Endothelial cell of umbilical vein (primary cell): ENCODE measurements around the gene DIPK1C.

Experiments
- EZH2 ChIP-seq: IDR thresholded peaks from 2 replicates; pipeline ENCODE4 v1.6.1; 2012; ENCODE audit warnings: borderline replicate concordance, low read depth, mild to moderate bottlenecking, moderate library complexity, low read length, inconsistent platforms; ENCODE audit not compliant: severe bottlenecking
- JUN ChIP-seq: IDR thresholded peaks from 2 replicates; pipeline ENCODE4 v1.6.1; 2011; ENCODE audit warnings: borderline replicate concordance, low read depth; ENCODE audit not compliant: insufficient read length, insufficient read depth
- MYC ChIP-seq: IDR thresholded peaks from one replicate; pipeline ENCODE4 v1.6.1; 2011; ENCODE audit warnings: mild to moderate bottlenecking, low read depth, low read length
- POLR2A ChIP-seq: IDR thresholded peaks from 2 replicates; pipeline ENCODE4 v1.6.1; 2012; ENCODE audit warnings: low read depth, mild to moderate bottlenecking, control low read depth, low read length
- POLR2AphosphoS5 ChIP-seq: IDR thresholded peaks from 2 replicates; pipeline ENCODE4 v1.6.1; 2012; ENCODE audit warnings: low read depth, mild to moderate bottlenecking, control low read depth, low read length, moderate library complexity; ENCODE audit not compliant: insufficient read depth
- TF ChIP-seq, protein P1 (sequence below), 2 donors: IDR thresholded peaks; 1 replicate in 1 of 2; 2 replicates in 1 of 2; pipeline ENCODE4 v1.5.1; 2011; ENCODE audit warnings: low read length in 2 of 2, mild to moderate bottlenecking in 2 of 2, moderate library complexity in 2 of 2, control low read depth in 1 of 2, inconsistent platforms in 1 of 2, low read depth in 1 of 2; ENCODE audit not compliant: insufficient read depth in 1 of 2; ENCODE audit errors: extremely low read depth in 1 of 2

DNA sequence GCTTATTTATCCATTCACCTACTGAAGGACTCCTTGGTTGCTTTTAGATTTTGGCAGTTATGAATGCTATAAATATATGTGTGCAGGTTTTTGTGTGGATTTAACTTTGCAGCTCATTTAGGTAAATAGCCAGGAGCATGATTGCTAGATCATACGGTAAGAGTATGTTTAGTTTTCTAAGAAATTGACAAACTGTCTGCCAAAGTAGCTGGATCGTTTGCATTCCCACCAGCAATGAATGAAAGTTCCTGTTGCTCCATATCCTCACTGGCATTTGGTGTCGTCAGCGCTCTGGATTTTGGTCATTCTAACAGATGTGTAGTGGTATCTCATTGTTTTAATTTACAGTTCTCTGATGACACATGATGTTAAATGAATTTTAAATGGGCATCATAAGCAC lies 8.7 kb upstream of the DIPK1C start:
- TF ChIP-seq JUN, result no peak
- TF ChIP-seq, protein P1, sequence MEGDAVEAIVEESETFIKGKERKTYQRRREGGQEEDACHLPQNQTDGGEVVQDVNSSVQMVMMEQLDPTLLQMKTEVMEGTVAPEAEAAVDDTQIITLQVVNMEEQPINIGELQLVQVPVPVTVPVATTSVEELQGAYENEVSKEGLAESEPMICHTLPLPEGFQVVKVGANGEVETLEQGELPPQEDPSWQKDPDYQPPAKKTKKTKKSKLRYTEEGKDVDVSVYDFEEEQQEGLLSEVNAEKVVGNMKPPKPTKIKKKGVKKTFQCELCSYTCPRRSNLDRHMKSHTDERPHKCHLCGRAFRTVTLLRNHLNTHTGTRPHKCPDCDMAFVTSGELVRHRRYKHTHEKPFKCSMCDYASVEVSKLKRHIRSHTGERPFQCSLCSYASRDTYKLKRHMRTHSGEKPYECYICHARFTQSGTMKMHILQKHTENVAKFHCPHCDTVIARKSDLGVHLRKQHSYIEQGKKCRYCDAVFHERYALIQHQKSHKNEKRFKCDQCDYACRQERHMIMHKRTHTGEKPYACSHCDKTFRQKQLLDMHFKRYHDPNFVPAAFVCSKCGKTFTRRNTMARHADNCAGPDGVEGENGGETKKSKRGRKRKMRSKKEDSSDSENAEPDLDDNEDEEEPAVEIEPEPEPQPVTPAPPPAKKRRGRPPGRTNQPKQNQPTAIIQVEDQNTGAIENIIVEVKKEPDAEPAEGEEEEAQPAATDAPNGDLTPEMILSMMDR (IDR thresholded peaks at IDR 0.05; ENCODE audit: extremely low read depth in 1 of 2, insufficient read depth in 1 of 2, low read depth in 1 of 2, low read length in 2 of 2), result no peak
- no peak for TF ChIP-seq POLR2AphosphoS5
- no peak for TF ChIP-seq POLR2A
- TF ChIP-seq EZH2, result no peak
- TF ChIP-seq MYC, result no peak
